Mesendoderm (in vitro differentiated cells): ENCODE data around the gene CEP164.

ENCODE experiments used
- DNase-seq: peaks from one replicate; pipeline ENCODE4 v3.0.0; 2013
- H2AK5ac ChIP-seq: 2 replicates; pipeline ENCODE4 v1.6.1; 2013; ENCODE audit warnings: low read length, inconsistent platforms
- H2BK120ac ChIP-seq: 2 replicates; pipeline ENCODE4 v1.6.1; 2013; ENCODE audit warnings: low read depth, mild to moderate bottlenecking, low read length, moderate library complexity, mixed read lengths
- H2BK15ac ChIP-seq: replicated peaks from 2 replicates; pipeline ENCODE4 v1.6.1; 2013; ENCODE audit warnings: low read depth, mild to moderate bottlenecking, moderate library complexity
- H2BK5ac ChIP-seq: 2 replicates; pipeline ENCODE4 v1.6.1; 2013; ENCODE audit warnings: low read length, inconsistent platforms
- H3K18ac ChIP-seq: 2 replicates; pipeline ENCODE4 v1.6.1; 2013; ENCODE audit warnings: mild to moderate bottlenecking, low read length, mixed read lengths
- H3K23ac ChIP-seq: one replicate; pipeline ENCODE4 v1.6.1; 2013; ENCODE audit warnings: low read length
- H3K27ac ChIP-seq: 2 replicates; pipeline ENCODE4 v1.5.1; 2013; ENCODE audit warnings: low read depth, mild to moderate bottlenecking, inconsistent platforms, low read length, moderate library complexity
- H3K27me3 ChIP-seq: 2 replicates; pipeline ENCODE4 v1.6.1; 2013; ENCODE audit warnings: low read length, control low read depth, mild to moderate bottlenecking, inconsistent platforms; ENCODE audit not compliant: insufficient read depth, poor library complexity
- H3K36me3 ChIP-seq: 2 replicates; pipeline ENCODE4 v1.6.1; 2013; ENCODE audit warnings: low read length, inconsistent platforms; ENCODE audit not compliant: control insufficient read depth, insufficient read depth
- H3K4ac ChIP-seq: one replicate; pipeline ENCODE4 v1.6.1; 2013; ENCODE audit warnings: low read depth, mild to moderate bottlenecking, low read length, moderate library complexity
- H3K4me1 ChIP-seq: 2 replicates; pipeline ENCODE4 v1.6.1; 2013; ENCODE audit warnings: low read depth, low read length, inconsistent platforms; ENCODE audit not compliant: control insufficient read depth
- H3K4me2 ChIP-seq: 2 replicates; pipeline ENCODE4 v1.6.1; 2013; ENCODE audit warnings: low read length
- H3K4me3 ChIP-seq: 2 replicates; pipeline ENCODE4 v1.5.1; 2013; ENCODE audit warnings: mild to moderate bottlenecking, low read length
- H3K56ac ChIP-seq: one replicate; pipeline ENCODE4 v1.6.1; 2013; ENCODE audit warnings: low read length
- H3K79me1 ChIP-seq: 2 replicates; pipeline ENCODE4 v1.6.1; 2013; ENCODE audit warnings: low read length, inconsistent platforms
- H3K79me2 ChIP-seq: 2 replicates; pipeline ENCODE4 v1.6.1; 2013; ENCODE audit warnings: mild to moderate bottlenecking, low read length; ENCODE audit not compliant: control insufficient read depth, insufficient read depth
- H3K9ac ChIP-seq: 2 replicates; pipeline ENCODE4 v1.6.1; 2013; ENCODE audit warnings: low read length, inconsistent platforms
- H4K5ac ChIP-seq: one replicate; pipeline ENCODE4 v1.6.1; 2013; ENCODE audit warnings: low read length
- H4K8ac ChIP-seq: one replicate; pipeline ENCODE4 v1.6.1; 2013; ENCODE audit warnings: low read depth, mild to moderate bottlenecking, control low read depth, low read length, moderate library complexity
- WGBS: extraction: QIAGEN DNeasy Blood & Tissue Kit; methylation state at CpG from one replicate; pipeline ENCODE4 v1.1.7; 2013; ENCODE audit warnings: low lambda C conversion rate, missing lambda C conversion rate; ENCODE audit not compliant: insufficient coverage; ENCODE audit errors: extremely low coverage; 5-methylcytosine and 5-hydroxymethylcytosine counted together

CEP164 gene

DNA sequence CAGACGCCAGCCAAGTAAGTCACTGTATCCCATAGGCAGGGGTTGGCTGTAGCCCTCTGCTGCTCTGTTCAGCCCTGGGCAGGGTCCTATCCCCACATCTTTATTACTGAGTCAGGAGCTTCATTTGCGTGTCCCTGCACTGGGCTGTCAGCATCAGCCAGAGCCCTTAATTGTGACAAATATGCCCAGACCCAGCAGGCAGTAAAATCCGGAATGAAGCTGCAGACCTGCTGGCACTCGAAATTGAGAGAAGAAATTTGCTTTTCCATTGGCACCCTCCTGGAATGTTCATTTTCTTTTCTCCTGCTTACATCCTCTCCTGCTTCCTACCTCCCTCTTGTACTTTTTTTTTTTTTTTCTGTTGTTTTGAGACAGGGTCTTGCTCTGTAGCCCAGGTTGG lies 43.8 kb downstream of the CEP164 start:
- no CpG with 5 or more reads among the region's 4 CpGs for WGBS
- Histone ChIP-seq H3K79me1 (no peaks in the 10 kb centered on the region), H3K18ac (no peak overlapping the region), H3K4me2 (no peak overlapping the region), H3K4me1 (no peaks in the 10 kb centered on the region), H3K36me3 (peaks cover 2% of the 10 kb centered on the region), H3K4me3 (no peak overlapping the region), H3K23ac (no peak overlapping the region), H3K9ac (no peak overlapping the region), H3K27ac (no peak overlapping the region), H2AK5ac (no peak overlapping the region), H2BK5ac (no peak overlapping the region), H4K5ac (no peak overlapping the region), H2BK120ac (no peak overlapping the region), H3K56ac (no peak overlapping the region), H3K4ac (no peak overlapping the region), H3K79me2 (no peaks in the 10 kb centered on the region), H2BK15ac (no peak overlapping the region), H3K27me3 (no peaks in the 10 kb centered on the region), H4K8ac (no peak overlapping the region)
- no peak for DNase-seq

GRCh38 chr11:117374316-117375055 lies 46.8 kb downstream of the CEP164 start:
- no peak overlapping the region for H3K9ac ChIP-seq
- no peak overlapping the region for H2BK5ac ChIP-seq
- no peaks in the 10 kb centered on the region for H3K4me1 ChIP-seq
- no peak for DNase-seq
- no peak overlapping the region for H3K18ac ChIP-seq
- WGBS = no CpG with 5 or more reads among the region's 8 CpGs
- no peaks in the 10 kb centered on the region for H3K27me3 ChIP-seq
- no peak overlapping the region for H4K5ac ChIP-seq
- peaks cover 2% of the 10 kb centered on the region for H3K36me3 ChIP-seq
- no peak overlapping the region for H4K8ac ChIP-seq
- no peak overlapping the region for H3K4me3 ChIP-seq
- H3K27ac ChIP-seq = no peak overlapping the region
- H2BK15ac ChIP-seq = no peak overlapping the region
- no peak overlapping the region for H3K23ac ChIP-seq
- H2AK5ac ChIP-seq = no peak overlapping the region
- H3K4me2 ChIP-seq = no peak overlapping the region
- H3K79me2 ChIP-seq = no peaks in the 10 kb centered on the region
- H3K56ac ChIP-seq = no peak overlapping the region
- no peak overlapping the region for H3K4ac ChIP-seq
- H2BK120ac ChIP-seq = no peak overlapping the region
- no peaks in the 10 kb centered on the region for H3K79me1 ChIP-seq

GRCh38 chr11:117375960-117376359 lies 48.3 kb downstream of the CEP164 start:
- no peaks in the 10 kb centered on the region for H3K4me1 ChIP-seq
- no CpG with 5 or more reads among the region's 5 CpGs for WGBS
- H3K56ac ChIP-seq = no peak overlapping the region
- H3K4me3 ChIP-seq = no peak overlapping the region
- no peak overlapping the region for H4K5ac ChIP-seq
- H2AK5ac ChIP-seq = no peak overlapping the region
- peaks cover 2% of the 10 kb centered on the region for H3K36me3 ChIP-seq
- no peaks in the 10 kb centered on the region for H3K79me2 ChIP-seq
- H3K9ac ChIP-seq = no peak overlapping the region
- H3K18ac ChIP-seq = no peak overlapping the region
- H2BK120ac ChIP-seq = no peak overlapping the region
- no peaks in the 10 kb centered on the region for H3K27me3 ChIP-seq
- no peak overlapping the region for H3K4ac ChIP-seq
- no peak overlapping the region for H4K8ac ChIP-seq
- H2BK5ac ChIP-seq = no peak overlapping the region
- DNase-seq = no peak
- H3K4me2 ChIP-seq = no peak overlapping the region
- H2BK15ac ChIP-seq = no peak overlapping the region
- no peaks in the 10 kb centered on the region for H3K79me1 ChIP-seq
- no peak overlapping the region for H3K23ac ChIP-seq
- H3K27ac ChIP-seq = no peak overlapping the region

DNA sequence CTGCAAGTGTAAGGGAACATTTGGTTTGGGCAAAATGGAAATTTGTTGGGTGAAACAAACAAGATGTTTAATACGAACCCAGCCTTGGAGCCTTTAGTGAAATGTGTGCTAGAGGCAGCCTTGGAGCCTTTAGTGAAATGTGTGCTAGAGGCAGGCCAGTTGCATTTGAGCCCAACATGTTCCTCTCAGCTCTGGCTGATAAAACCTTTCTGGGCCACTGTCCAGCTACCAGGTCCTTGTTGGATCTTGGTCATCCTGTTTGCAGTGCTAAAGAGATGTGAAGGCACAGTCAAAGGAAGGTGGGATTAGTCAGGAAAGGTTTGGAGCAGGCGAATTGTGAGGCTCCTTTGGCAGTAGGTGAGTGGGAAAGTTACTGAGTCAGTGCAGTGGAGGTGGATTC lies 48.9 kb downstream of the CEP164 start:
- Histone ChIP-seq H3K4ac (no peak overlapping the region), H2BK15ac (no peak overlapping the region), H3K56ac (no peak overlapping the region), H3K4me3 (no peak overlapping the region), H3K36me3 (no peaks in the 10 kb centered on the region), H3K9ac (no peak overlapping the region), H4K8ac (no peak overlapping the region), H3K4me2 (no peak overlapping the region), H3K23ac (no peak overlapping the region), H2BK5ac (no peak overlapping the region), H2BK120ac (no peak overlapping the region), H2AK5ac (no peak overlapping the region), H3K18ac (no peak overlapping the region), H3K79me1 (no peaks in the 10 kb centered on the region), H3K4me1 (no peaks in the 10 kb centered on the region), H3K27ac (no peak overlapping the region), H4K5ac (no peak overlapping the region), H3K79me2 (no peaks in the 10 kb centered on the region), H3K27me3 (no peaks in the 10 kb centered on the region)
- no CpG with 5 or more reads among the region's 2 CpGs for WGBS
- DNase-seq = no peak

- no CpG with 5 or more reads among the region's 12 CpGs for WGBS
These were observed 51.6 kb downstream of the CEP164 start for GRCh38 chr11:117378976-117379865.

More at GRCh38 chr11:117378976-117379865, 51.6 kb downstream of the CEP164 start:
- H4K8ac ChIP-seq = no peak overlapping the region
- no peaks in the 10 kb centered on the region for H3K36me3 ChIP-seq
- H3K18ac ChIP-seq = no peak overlapping the region
- H3K4me2 ChIP-seq = no peak overlapping the region
- no peak overlapping the region for H3K9ac ChIP-seq
- H3K4me1 ChIP-seq = no peaks in the 10 kb centered on the region
- no peaks in the 10 kb centered on the region for H3K79me2 ChIP-seq
- no peak overlapping the region for H3K56ac ChIP-seq
- H2AK5ac ChIP-seq = no peak overlapping the region
- no peak for DNase-seq
- H2BK120ac ChIP-seq = no peak overlapping the region
- no peaks in the 10 kb centered on the region for H3K79me1 ChIP-seq
- H3K4ac ChIP-seq = no peak overlapping the region
- no peaks in the 10 kb centered on the region for H3K27me3 ChIP-seq
- no peak overlapping the region for H3K4me3 ChIP-seq
- no peak overlapping the region for H2BK5ac ChIP-seq
- no peak overlapping the region for H2BK15ac ChIP-seq
- H3K23ac ChIP-seq = no peak overlapping the region
- no peak overlapping the region for H4K5ac ChIP-seq
- no peak overlapping the region for H3K27ac ChIP-seq
